Measurements from ENCODE around the gene ECSCR. TPM values are rescaled to one million over a fixed set of nuclear protein-coding genes. Genes with fewer than 3 reads are reported as not detected.

Gene ECSCR
- total and polyA plus RNA-seq, 10 of the 15 experiments (the other 5 are each of a cell fraction or from before 2014, with no cell fraction given): 0.15 to 0.83 (median 0.23) TPM; not detected in 3

- WGBS (ENCODE audit: insufficient coverage, insufficient replicate concordance, low lambda C conversion rate, missing lambda C conversion rate): 41% methylated on average over 5 of the region's 5 CpGs
- no peak for TF ChIP-seq EED (IDR thresholded peaks at IDR 0.05; ENCODE audit: low read depth)
- 0 out of 2 replicates have a peak, but pooled peaks have one; percentile 23 for TF ChIP-seq SMARCA5 (IDR thresholded peaks at IDR 0.05)
- TF ChIP-seq RELB (IDR thresholded peaks at IDR 0.05; ENCODE audit: low read depth): no peak
- TF ChIP-seq CHD2 (IDR thresholded peaks at IDR 0.05; ENCODE audit: borderline replicate concordance, low read depth, low read length): no peak
- TF ChIP-seq MXI1 (IDR thresholded peaks at IDR 0.05; ENCODE audit: low read depth, low read length): no peak
- TF ChIP-seq BHLHE40 (IDR thresholded peaks at IDR 0.05; ENCODE audit: borderline replicate concordance in 1 of 2, low read depth in 2 of 2, low read length in 1 of 2): no peak
- TF ChIP-seq RCOR1 (conservative IDR thresholded peaks at IDR 0.05; ENCODE audit: low read depth, low read length): no peak
- TF ChIP-seq ZNF207 (IDR thresholded peaks at IDR 0.05; ENCODE audit: borderline replicate concordance): peak; percentile 37; the same call in 1 of the 2 replicates
- no peak for TF ChIP-seq SIN3A (IDR thresholded peaks at IDR 0.05; ENCODE audit: low read depth, low read length)
- no peak for TF ChIP-seq ZNF622 (IDR thresholded peaks at IDR 0.05)
- TF ChIP-seq YY1 (IDR thresholded peaks at IDR 0.05; ENCODE audit: low read depth, low read length): peak; percentile 53; the same call in 1 of the 2 replicates
- TF ChIP-seq ZNF592 (IDR thresholded peaks at IDR 0.05): no peak
- TF ChIP-seq RB1 (IDR thresholded peaks at IDR 0.05; ENCODE audit: borderline replicate concordance): no peak
- no peak for TF ChIP-seq ZNF384 (IDR thresholded peaks at IDR 0.05; ENCODE audit: borderline replicate concordance, low read depth, low read length)
Observed at GRCh38 chr5:139422307-139422893, 40.1 kb downstream of the ECSCR start.

More at GRCh38 chr5:139422307-139422893, 40.1 kb downstream of the ECSCR start:
- CTCF ChIA-PET: interaction anchor here (0.5 to 9.5 kb wide), 54 partner anchors 8 to 353 kb away, joined by 3 to 491 read pairs (median 4); partner anchors contain the start of genes DNAJC18, SPATA24 and STING1
- RAD21 ChIA-PET (ENCODE audit: unreplicated experiment): interaction anchor here (0.6 to 9.2 kb wide), 48 partner anchors 11 to 343 kb away, joined by 3 to 241 read pairs (median 4); partner anchors contain the start of genes DNAJC18, PROB1, SPATA24 and STING1
- H3K4me3 ChIP-seq: no peak overlapping the region
- ATAC-seq: peak; percentile 95
- no peak overlapping the region for H2AFZ ChIP-seq (ENCODE audit: control insufficient read depth, low read depth, low read length)
- H4K20me1 ChIP-seq (ENCODE audit: control insufficient read depth, insufficient read depth): no peaks in the 10 kb centered on the region
- peak; percentile 93 for FAIRE-seq
- in situ Hi-C loops (cut with MboI): loop anchor here (5.0 kb wide), 1 partner anchor 95 kb away; no protein-coding TSS in a partner anchor
- no peaks in the 10 kb centered on the region for H3K27me3 ChIP-seq (replicated peaks in 1 of 2; ENCODE audit: control insufficient read depth in 2 of 2, insufficient read depth in 2 of 2, low read length in 1 of 2)
- no peak overlapping the region for H3K4me2 ChIP-seq (ENCODE audit: control insufficient read depth, insufficient read depth)
- intact Hi-C loops (cut with micrococcal nuclease; ENCODE audit: unreplicated experiment): loop anchor here (1.0 to 5.0 kb wide), 4 partner anchors 91 to 345 kb away; partner anchors contain the start of gene UBE2D2
- POLR2A ChIA-PET: interaction anchor here (0.7 to 1.9 kb wide), 10 partner anchors 8 to 139 kb away, joined by 3 to 11 read pairs (median 4); no protein-coding TSS in a partner anchor
- no TSS peak for BruUV-seq (replicated peaks)
- H3K9me3 ChIP-seq (replicated peaks; ENCODE audit: control insufficient read depth, insufficient read depth, low read length): no peaks in the 10 kb centered on the region
- DNase-seq (ENCODE audit: low read depth, low spot score): no peak
- SMC1A ChIA-PET (ENCODE audit: uncharacterized antibody, unreplicated experiment): interaction anchor here (0.6 to 5.6 kb wide), 35 partner anchors 8 to 343 kb away, joined by 3 to 235 read pairs (median 5); partner anchors contain the start of genes DNAJC18, PROB1 and STING1
- H3K9ac ChIP-seq (ENCODE audit: control insufficient read depth, insufficient read depth, low read length): no peak overlapping the region
- H3K79me2 ChIP-seq (ENCODE audit: control insufficient read depth, insufficient read depth, low read length): no peaks in the 10 kb centered on the region
- H3K36me3 ChIP-seq (ENCODE audit: control insufficient read depth in 2 of 2, insufficient read depth in 2 of 2, low read length in 1 of 2): peaks cover 2 to 3% of the 10 kb centered on the region in 2 experiments; a peak in 3 of 4 replicates
- no peaks in the 10 kb centered on the region for H3K4me1 ChIP-seq (ENCODE audit: control insufficient read depth, insufficient read depth, low read length)
- H3K27ac ChIP-seq (ENCODE audit: control insufficient read depth, insufficient read depth): no peak overlapping the region

Data from GM12878 (cell line).